Activated CD4-positive, alpha-beta T cell treated with anti-CD3 and anti-CD28 coated beads for 36 hours (primary cell): ENCODE measurements around the gene MYRIP. TPM values are rescaled to one million over a fixed set of nuclear protein-coding genes. Genes with fewer than 3 reads are reported as not detected.

Source experiments
- ATAC-seq: fragments of 200-7000 bp; cut with Tn5 transposase; one replicate; pipeline ENCODE4 v1.10.0; 2021; ENCODE audit warnings: mild to moderate bottlenecking, moderate library complexity
- CTCF ChIA-PET: fragments of 350-600 bp; sonication (Branson Sonifier 250); formaldehyde crosslinking; loops from one replicate; lab custom pipeline; 2021; ENCODE audit warnings: antibody characterized with exemption; lab: Charles Lee
- POLR2A ChIA-PET: fragments of 350-600 bp; sonication (Branson Sonifier 250); formaldehyde crosslinking; loops from one replicate; lab custom pipeline; 2021; ENCODE audit warnings: antibody characterized with exemption, inconsistent platforms; lab: Charles Lee
- DNase-seq: peaks from one replicate; pipeline ENCODE4 v3.0.0-alpha.2; 2020
- H3K27ac Mint-ChIP-seq: one replicate; pipeline ENCODE4 v1.8.0; 2021; ENCODE audit warnings: mixed read lengths
- H3K27me3 Mint-ChIP-seq: one replicate; pipeline ENCODE4 v1.8.0; 2021; ENCODE audit warnings: mixed read lengths
- H3K36me3 Mint-ChIP-seq: one replicate; pipeline ENCODE4 v1.8.0; 2021; ENCODE audit warnings: low read depth, mixed read lengths
- H3K4me1 Mint-ChIP-seq: one replicate; pipeline ENCODE4 v1.8.0; 2021; ENCODE audit warnings: mixed read lengths
- H3K4me3 Mint-ChIP-seq: one replicate; pipeline ENCODE4 v1.8.0; 2021; ENCODE audit warnings: mild to moderate bottlenecking, moderate library complexity, mixed read lengths
- H3K9me3 Mint-ChIP-seq: one replicate; pipeline ENCODE4 v1.8.0; 2021; ENCODE audit warnings: low read depth, mixed read lengths
- intact Hi-C, 2 experiments: fragments of 100-400 bp; cut with DNase I in 1 of 2; cut with micrococcal nuclease in 1 of 2; formaldehyde crosslinking; loops; one replicate each; pipeline versions ENCODE4 v1.14.2 to v1.15.1; 2022 to 2024; cut with DNase I, micrococcal nuclease
- total RNA-seq, 2 experiments: library from RNA; stranded (reverse); gene quantifications; one replicate each; pipeline ENCODE4 v1.2.3, GENCODE V29; 2021

The MYRIP gene
- total RNA-seq, 2 experiments from 2014 or later: not detected

DNA sequence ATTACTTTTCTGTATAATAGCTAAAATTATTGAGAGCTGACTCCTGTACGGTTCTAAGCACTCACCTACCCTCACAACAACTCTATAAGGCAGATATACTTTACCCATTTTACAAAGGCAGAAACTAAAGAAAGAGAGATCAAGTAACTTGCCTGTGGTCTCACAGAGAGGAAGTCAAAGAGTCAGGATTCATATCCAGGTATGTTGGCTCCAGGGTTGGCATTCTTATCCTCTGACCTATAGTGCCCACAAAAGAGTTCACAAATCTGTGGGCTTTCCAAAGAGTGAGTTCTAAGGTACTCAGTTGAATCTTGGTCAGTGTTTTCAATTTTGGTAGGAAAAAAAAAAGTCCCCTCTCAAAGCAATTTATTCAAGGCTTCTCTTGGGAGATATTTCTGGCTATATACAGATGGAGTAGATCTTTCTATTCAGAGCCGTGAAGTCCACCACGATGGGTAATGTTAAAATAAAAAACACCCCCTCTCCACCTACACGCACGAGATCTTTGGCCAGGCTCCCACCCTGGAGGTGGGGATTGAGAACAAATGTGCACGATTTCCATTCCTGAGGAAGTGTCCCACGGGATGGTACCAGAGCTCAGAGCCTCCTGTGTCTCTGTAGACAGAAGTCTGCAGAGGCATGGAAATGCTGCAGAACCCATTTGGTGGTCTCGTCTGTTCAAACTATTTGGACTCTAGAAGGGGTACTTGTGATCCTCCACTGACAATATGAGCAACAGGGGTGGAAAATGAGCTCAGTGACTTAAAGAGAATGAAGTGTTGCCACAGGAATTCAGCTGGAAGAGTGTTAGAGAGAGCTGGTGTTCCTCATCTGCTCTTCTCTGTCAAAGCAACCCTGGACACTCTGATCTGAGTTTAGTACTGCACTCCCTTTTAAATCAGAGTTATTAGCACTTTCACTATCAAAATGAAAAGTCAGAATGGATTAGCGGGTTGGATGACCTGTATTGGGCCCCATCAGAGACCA is 288.0 kb downstream of the MYRIP start:
- intact Hi-C loops: no loop called here
- CTCF ChIA-PET: no interaction called here
- POLR2A ChIA-PET: no interaction called here
- ATAC-seq: no peak
- H3K4me3 Mint-ChIP-seq: no peak overlapping the region
- H3K4me1 Mint-ChIP-seq: no peaks in the 10 kb centered on the region
- H3K9me3 Mint-ChIP-seq: peaks cover 6% of the 10 kb centered on the region
- no peak overlapping the region for H3K27ac Mint-ChIP-seq
- DNase-seq: no peak
- H3K27me3 Mint-ChIP-seq: peaks cover 13% of the 10 kb centered on the region
- no peaks in the 10 kb centered on the region for H3K36me3 Mint-ChIP-seq

DNA sequence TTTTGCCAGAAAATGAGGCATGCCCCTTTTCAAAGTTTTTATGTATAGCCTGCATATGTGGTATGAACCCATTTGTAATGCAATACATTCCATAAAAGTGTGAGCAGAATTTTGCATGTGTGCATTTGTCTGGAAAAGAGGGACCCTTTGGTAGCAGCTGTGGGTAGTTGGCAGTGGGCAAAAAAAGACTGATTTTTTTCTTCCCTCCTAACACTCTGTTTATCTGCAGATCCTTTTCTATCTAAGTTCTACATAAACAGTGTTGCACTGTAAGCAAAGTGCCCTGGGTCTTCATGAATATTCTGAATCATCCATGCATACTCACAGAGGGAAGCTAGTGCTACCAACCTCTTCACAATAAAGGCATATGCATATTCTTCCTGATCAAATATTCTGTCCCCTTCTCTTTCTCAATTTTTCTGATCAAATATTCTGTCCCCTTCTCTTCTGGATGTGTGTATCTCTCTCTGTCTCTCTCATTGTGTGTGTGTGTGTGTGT is 288.9 kb downstream of the MYRIP start:
- Mint-ChIP-seq H3K27me3 (peaks cover 16% of the 10 kb centered on the region), H3K4me3 (no peak overlapping the region), H3K27ac (no peak overlapping the region), H3K36me3 (no peaks in the 10 kb centered on the region), H3K4me1 (no peaks in the 10 kb centered on the region), H3K9me3 (peaks cover 6% of the 10 kb centered on the region)
- DNase-seq: no peak
- POLR2A ChIA-PET: no interaction called here
- CTCF ChIA-PET: no interaction called here
- intact Hi-C loops: no loop called here
- ATAC-seq: no peak

DNA sequence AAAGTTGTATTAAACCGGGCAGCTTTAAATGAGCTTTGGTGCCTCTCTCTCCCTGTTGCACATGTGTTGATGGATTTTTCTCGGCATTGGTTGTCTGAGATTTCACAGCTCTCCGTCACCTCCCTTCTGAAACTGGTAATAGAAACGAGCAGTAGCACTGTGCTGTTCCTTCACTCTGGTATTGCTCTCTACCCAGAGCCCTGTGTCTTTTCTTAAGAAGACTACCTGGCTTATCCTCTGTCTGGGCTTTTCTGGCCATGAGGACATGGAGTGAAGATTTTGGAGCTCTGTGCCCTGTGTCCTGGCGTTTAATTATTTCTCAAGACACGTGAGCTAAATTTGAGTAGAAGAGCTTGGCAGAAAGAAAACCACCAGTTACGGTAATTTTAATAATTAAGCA is 290.5 kb downstream of the MYRIP start:
- H3K4me3 Mint-ChIP-seq: no peak overlapping the region
- ChIA-PET CTCF (no interaction called here), POLR2A (no interaction called here)
- ATAC-seq (no peak), DNase-seq (no peak)
- no peak overlapping the region for H3K27ac Mint-ChIP-seq
- H3K36me3 Mint-ChIP-seq: no peaks in the 10 kb centered on the region
- peaks cover 12% of the 10 kb centered on the region for H3K27me3 Mint-ChIP-seq
- peaks cover 6% of the 10 kb centered on the region for H3K9me3 Mint-ChIP-seq
- no peaks in the 10 kb centered on the region for H3K4me1 Mint-ChIP-seq
- intact Hi-C loops: no loop called here

DNA sequence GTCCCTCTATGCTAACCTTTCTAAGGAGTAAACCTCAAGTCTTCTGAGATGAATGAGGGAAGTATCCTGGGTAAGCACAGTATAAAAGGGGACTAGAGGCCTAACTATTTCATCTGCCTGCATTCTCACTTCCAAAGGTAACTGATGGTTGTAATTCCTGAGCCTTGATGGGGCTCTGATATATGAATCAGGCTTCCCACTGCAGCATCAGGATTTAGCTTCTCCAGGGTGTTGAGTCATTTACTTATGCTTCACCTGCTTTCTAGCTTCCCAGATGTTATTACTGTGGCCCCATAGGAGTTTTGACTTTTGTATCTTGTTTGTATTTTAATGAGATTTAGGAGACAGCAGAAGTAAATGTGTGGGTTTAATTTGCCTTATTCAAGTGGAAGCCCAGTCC is 292.8 kb downstream of the MYRIP start:
- Mint-ChIP-seq H3K36me3 (no peaks in the 10 kb centered on the region), H3K27ac (no peak overlapping the region), H3K4me3 (no peak overlapping the region), H3K27me3 (peaks cover 8% of the 10 kb centered on the region), H3K4me1 (no peaks in the 10 kb centered on the region), H3K9me3 (peaks cover 6% of the 10 kb centered on the region)
- ChIA-PET POLR2A (no interaction called here), CTCF (no interaction called here)
- no peak for DNase-seq
- intact Hi-C loops: no loop called here
- no peak for ATAC-seq

DNA sequence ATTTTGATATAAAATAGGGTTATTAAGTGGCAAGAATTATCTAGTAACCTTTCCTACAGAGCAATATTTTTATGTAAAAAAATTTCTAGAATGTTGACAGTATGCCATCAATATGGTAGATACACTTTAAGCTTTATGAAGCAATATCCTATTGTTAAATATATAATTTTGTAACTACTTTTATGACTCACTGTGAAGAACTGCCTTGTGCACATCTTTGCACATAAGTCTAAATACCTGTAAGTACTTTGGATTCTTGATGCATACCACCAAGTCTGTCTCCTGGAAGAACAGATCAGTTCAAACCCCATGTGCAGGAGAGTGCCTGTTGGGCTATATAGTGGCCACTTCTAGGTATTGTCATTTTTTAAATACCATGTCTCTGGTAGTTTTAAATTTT is 294.4 kb downstream of the MYRIP start:
- Mint-ChIP-seq H3K27ac (no peak overlapping the region), H3K4me3 (no peak overlapping the region), H3K36me3 (no peaks in the 10 kb centered on the region), H3K9me3 (peaks cover 6% of the 10 kb centered on the region), H3K4me1 (no peaks in the 10 kb centered on the region), H3K27me3 (peaks cover 5% of the 10 kb centered on the region)
- no peak for DNase-seq
- intact Hi-C loops: no loop called here
- ATAC-seq: no peak
- ChIA-PET POLR2A (no interaction called here), CTCF (no interaction called here)

DNA sequence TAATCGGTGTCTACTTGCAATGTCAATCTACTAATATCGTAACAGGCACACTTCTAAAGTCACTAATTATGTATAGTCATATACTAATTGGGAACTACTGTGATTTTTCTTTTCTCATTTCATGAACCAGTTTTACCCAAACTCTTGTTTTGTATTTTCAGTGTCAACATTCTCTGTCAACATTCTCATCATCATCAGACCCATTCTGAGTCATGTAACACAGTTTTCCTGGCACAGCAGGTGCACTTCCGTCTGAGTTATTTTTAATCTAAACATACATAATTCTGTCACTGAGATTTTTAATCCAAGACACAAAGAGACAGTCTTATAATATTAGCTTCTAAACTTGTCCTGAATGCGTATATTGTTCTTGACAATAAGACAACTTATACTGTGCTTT is 295.0 kb downstream of the MYRIP start:
- Mint-ChIP-seq H3K27ac (no peak overlapping the region), H3K36me3 (no peaks in the 10 kb centered on the region), H3K27me3 (peaks cover 5% of the 10 kb centered on the region), H3K9me3 (peaks cover 6% of the 10 kb centered on the region), H3K4me1 (no peaks in the 10 kb centered on the region), H3K4me3 (no peak overlapping the region)
- ChIA-PET CTCF (no interaction called here), POLR2A (no interaction called here)
- no peak for ATAC-seq
- intact Hi-C loops: no loop called here
- DNase-seq: no peak

DNA sequence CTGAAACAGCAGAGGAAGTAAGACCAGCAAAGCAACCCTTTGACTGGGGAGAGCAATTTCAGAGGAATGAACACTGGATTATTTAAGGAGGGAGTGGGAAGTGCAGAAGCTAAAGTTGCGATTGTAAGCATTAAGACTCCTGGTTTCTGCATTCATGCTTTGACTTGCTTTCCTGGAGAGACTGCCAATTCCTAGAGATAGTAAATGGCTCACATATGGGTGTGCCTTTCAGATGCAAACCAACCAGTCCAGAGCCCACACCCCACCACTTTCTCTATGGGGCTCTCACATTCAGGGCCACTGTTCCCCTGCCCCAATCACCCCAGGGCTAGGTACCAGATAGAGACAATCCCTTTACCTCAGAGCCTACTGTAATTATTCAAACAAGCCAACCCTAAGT is 299.2 kb downstream of the MYRIP start:
- no peak overlapping the region for H3K4me3 Mint-ChIP-seq
- intact Hi-C loops: no loop called here
- no peaks in the 10 kb centered on the region for H3K9me3 Mint-ChIP-seq
- H3K27ac Mint-ChIP-seq: no peak overlapping the region
- DNase-seq (no peak), ATAC-seq (no peak)
- ChIA-PET CTCF (no interaction called here), POLR2A (no interaction called here)
- no peaks in the 10 kb centered on the region for H3K36me3 Mint-ChIP-seq
- H3K27me3 Mint-ChIP-seq: peaks cover 2% of the 10 kb centered on the region
- no peaks in the 10 kb centered on the region for H3K4me1 Mint-ChIP-seq

DNA sequence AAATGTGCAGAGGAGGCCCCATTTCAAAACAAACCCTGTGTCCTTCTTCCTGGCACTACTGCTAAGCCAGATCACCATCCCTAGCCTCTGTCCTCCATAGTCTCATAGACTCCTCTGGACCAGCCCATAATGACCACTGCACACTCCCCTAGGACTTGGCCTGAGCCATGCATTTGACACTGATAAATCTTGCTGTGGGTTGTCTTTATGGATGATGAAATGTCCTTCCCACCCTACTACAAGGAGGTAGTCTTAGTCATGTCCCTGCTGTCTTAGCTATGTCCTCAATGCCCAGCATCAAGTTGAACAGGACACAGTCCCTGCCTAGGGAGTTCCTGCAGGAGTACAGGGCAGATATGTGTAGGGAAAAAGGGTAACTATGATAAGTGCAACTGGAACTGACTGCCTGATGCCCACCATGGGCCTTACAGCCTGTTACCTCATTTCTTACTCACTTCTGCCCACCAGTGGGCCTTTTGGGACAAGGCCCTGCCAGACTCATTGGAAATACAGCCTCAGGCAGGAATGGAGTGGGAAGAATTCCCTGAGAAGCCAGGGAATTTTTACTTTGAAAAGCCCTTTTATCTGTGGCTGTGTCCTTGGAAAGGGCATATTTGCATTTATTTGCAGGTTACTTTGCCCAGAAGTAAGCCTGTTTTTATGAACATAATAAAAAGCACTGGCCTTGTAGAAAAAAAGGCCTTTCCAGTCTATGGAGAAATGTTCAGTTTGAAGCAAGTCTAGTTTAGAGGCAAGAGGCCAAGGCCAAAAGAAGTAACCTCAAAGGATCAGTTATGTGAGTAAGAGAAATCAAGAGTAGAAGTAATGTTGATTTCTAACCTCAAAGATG is 300.5 kb downstream of the MYRIP start:
- Mint-ChIP-seq H3K4me1 (no peaks in the 10 kb centered on the region), H3K4me3 (no peak overlapping the region), H3K27me3 (peaks cover 2% of the 10 kb centered on the region), H3K36me3 (no peaks in the 10 kb centered on the region), H3K9me3 (no peaks in the 10 kb centered on the region), H3K27ac (no peak overlapping the region)
- ATAC-seq: no peak
- intact Hi-C loops: no loop called here
- ChIA-PET POLR2A (no interaction called here), CTCF (no interaction called here)
- no peak for DNase-seq

DNA sequence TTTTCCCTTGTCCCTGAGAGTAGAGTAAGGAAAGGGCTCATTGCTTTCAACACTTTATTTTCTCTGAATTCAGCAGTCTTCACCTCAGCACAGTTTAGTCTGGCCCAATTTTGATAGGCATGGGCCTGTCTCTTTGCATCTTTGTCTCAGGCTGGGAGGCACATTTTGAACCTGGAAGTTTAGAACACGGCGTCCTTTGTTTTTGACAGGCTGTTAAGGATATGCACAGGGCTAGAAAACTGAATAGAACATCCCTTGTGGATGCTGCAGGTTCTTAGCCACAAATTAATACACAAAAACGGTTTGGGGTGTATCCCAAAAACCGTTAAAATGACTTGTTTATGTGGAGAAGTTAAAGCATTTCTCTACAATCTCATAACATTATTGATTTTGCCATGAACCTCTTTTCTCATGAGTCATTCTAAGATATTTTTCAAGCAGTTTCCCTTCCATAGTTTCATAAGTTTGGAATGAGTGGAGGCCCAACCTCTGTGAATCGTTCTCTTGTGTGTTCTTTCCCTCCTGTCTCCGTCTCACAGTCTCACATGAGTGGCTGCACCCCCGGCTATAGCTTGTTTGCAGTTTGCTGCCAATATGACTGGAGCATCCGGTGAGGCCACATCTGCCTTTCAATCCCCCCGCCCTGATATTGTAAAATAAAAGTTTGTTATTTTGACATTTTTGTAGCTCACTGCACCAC is 307.2 kb downstream of the MYRIP start:
- ATAC-seq (no peak), DNase-seq (no peak)
- H3K36me3 Mint-ChIP-seq: no peaks in the 10 kb centered on the region
- intact Hi-C loops: no loop called here
- H3K27ac Mint-ChIP-seq: no peak overlapping the region
- no peaks in the 10 kb centered on the region for H3K4me1 Mint-ChIP-seq
- POLR2A ChIA-PET: no interaction called here
- no peaks in the 10 kb centered on the region for H3K9me3 Mint-ChIP-seq
- H3K4me3 Mint-ChIP-seq: no peak overlapping the region
- CTCF ChIA-PET: interaction anchor here (0.5 to 0.6 kb wide), 2 partner anchors 285 to 392 kb away, joined by 3 read pairs; no protein-coding TSS in a partner anchor
- no peaks in the 10 kb centered on the region for H3K27me3 Mint-ChIP-seq

DNA sequence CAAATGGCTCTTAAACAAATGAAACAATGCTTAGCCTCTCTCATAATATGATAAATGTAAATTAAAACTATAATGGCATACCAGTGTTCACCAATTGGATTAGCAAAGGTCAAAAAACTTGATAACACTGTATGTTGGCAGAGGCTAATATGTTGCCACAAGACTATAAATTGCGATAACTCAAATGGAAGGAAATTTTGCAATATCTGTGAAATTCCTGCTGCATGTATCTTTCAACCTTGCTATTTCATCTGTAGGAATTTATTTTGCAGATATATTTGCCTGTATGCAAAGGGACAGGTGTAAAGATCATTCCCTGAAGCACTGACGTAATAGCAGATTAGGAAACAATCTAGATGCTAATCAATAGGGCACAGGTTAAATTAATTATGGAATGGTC is 308.7 kb downstream of the MYRIP start:
- H3K4me1 Mint-ChIP-seq: no peaks in the 10 kb centered on the region
- ChIA-PET CTCF (interaction anchor here (1.0 kb wide), 1 partner anchor 61 kb away, joined by 3 read pairs; no protein-coding TSS in a partner anchor), POLR2A (no interaction called here)
- H3K4me3 Mint-ChIP-seq: no peak overlapping the region
- H3K36me3 Mint-ChIP-seq: no peaks in the 10 kb centered on the region
- ATAC-seq (no peak), DNase-seq (no peak)
- intact Hi-C loops: no loop called here
- no peak overlapping the region for H3K27ac Mint-ChIP-seq
- H3K27me3 Mint-ChIP-seq: no peaks in the 10 kb centered on the region
- no peaks in the 10 kb centered on the region for H3K9me3 Mint-ChIP-seq

DNA sequence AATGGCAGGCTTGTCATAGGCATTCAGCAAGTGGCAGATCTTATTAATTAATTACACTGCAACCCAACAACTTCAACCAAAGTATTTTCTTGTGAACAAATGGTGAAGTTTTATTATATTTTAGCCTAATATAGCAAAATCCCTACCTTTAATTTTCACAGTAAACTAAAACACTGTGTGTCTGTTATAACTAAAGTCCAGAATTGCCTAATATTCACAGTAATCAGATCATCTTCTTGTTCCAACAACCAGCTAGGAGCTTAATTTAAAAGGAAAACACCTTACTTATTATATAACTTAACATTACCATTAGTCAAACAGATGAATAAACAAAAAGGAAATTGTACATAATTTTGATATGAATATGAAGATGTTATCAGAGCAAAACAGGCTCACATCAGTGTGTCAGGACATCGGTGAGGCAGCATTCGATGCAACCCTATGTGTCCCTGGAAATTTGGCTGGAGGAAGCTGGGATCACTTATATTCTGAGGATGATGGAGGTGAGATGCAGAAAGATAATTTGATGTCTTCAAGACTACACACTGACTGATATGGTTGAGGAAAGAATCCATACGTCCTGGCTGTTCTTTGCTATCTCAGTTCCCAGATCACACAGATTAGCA is 310.8 kb downstream of the MYRIP start:
- Mint-ChIP-seq H3K4me1 (no peaks in the 10 kb centered on the region), H3K27ac (no peak overlapping the region), H3K4me3 (no peak overlapping the region), H3K36me3 (no peaks in the 10 kb centered on the region), H3K9me3 (no peaks in the 10 kb centered on the region), H3K27me3 (no peaks in the 10 kb centered on the region)
- ATAC-seq (no peak), DNase-seq (no peak)
- ChIA-PET POLR2A (no interaction called here), CTCF (interaction anchor here (0.6 kb wide), 1 partner anchor 61 kb away, joined by 3 read pairs; no protein-coding TSS in a partner anchor)
- intact Hi-C loops: no loop called here
